Aorta (tissue), 5 donors: ENCODE data around the gene NQO2. TPM values are rescaled to one million over a fixed set of nuclear protein-coding genes. Genes with fewer than 3 reads are reported as not detected.

ENCODE experiments used
- ATAC-seq: fragments of 200-7000 bp; cut with Tn5 transposase; one replicate; pipeline ENCODE4 v1.9.1; 2022; ENCODE audit warnings: moderate library complexity; ENCODE audit not compliant: low FRiP score
- DNase-seq, 2 donors: peaks; one replicate each; pipeline ENCODE4 v3.0.0-alpha.2; 2020
- H3K27ac ChIP-seq, 2 donors: one replicate each; pipeline ENCODE4 v1.5.1; 2013; ENCODE audit warnings: low read length in 2 of 2, mild to moderate bottlenecking in 2 of 2, moderate library complexity in 2 of 2, control low read depth in 1 of 2, inconsistent platforms in 1 of 2, low read depth in 1 of 2
- H3K27me3 ChIP-seq, 2 donors: one replicate each; pipeline ENCODE4 v1.6.1; 2013; ENCODE audit warnings: control low read depth in 1 of 2, low read length in 1 of 2, mild to moderate bottlenecking in 1 of 2, moderate library complexity in 1 of 2; ENCODE audit not compliant: insufficient read depth in 2 of 2, control insufficient read depth in 1 of 2
- H3K36me3 ChIP-seq, 2 donors: one replicate each; pipeline ENCODE4 v1.6.1; 2013; ENCODE audit warnings: control low read depth in 1 of 2, low read length in 1 of 2, mild to moderate bottlenecking in 1 of 2; ENCODE audit not compliant: insufficient read depth in 2 of 2, control insufficient read depth in 1 of 2
- H3K4me1 ChIP-seq, 2 donors: one replicate each; pipeline ENCODE4 v1.6.1; 2013; ENCODE audit warnings: low read length in 2 of 2, control low read depth in 1 of 2, mild to moderate bottlenecking in 1 of 2, moderate library complexity in 1 of 2; ENCODE audit not compliant: insufficient read depth in 2 of 2, control insufficient read depth in 1 of 2
- H3K4me3 ChIP-seq, 2 donors: one replicate each; pipeline ENCODE4 v1.5.1; 2013; ENCODE audit warnings: low read length in 2 of 2, control low read depth in 1 of 2, mild to moderate bottlenecking in 1 of 2
- H3K9me3 ChIP-seq: one replicate; pipeline ENCODE4 v1.6.1; 2013; ENCODE audit warnings: mild to moderate bottlenecking, low read length; ENCODE audit not compliant: control insufficient read depth
- WGBS, 2 donors: extraction: QIAGEN DNeasy Blood & Tissue Kit; methylation state at CpG; one replicate each; pipeline ENCODE4 v1.1.7; 2013; 5-methylcytosine and 5-hydroxymethylcytosine counted together
- intact Hi-C, 2 donors: fragments of 100-400 bp; cut with DNase I; formaldehyde crosslinking; loops; one replicate each; pipeline versions ENCODE4 v1.14.2 to v1.15.0; 2022
- polyA plus RNA-seq, 2 donors: library from polyadenylated mRNA; stranded (reverse); fragments of 200-250 nt; gene quantifications; one replicate each; pipeline ENCODE4 v1.2.3, GENCODE V29; 2013
- total RNA-seq, 2 donors: library from RNA; stranded (reverse); fragmentation: NEBNext Ultra II Directional; extraction: Animal tissue kit (Norgen Biotek cat#: 25700); gene quantifications; one replicate each; pipeline ENCODE4 v1.2.1, GENCODE V29; 2021
- donor health status: healthy with polysubstance abuse.
- donor health status: Bipolar disorder and iron deficiency.
- donor health status: DM: no; HTN: no; CAD: no.
- donor health status: DM: no; HTN: no; CAD: no.
- donor health status: DM: yes; HTN: yes; CAD: no.

Gene NQO2
- total and polyA plus RNA-seq, 4 donors, result 23.2 to 58.9 (median 49.4) TPM

GRCh38 chr6:2980465-2980855, 19.2 kb upstream of the NQO2 start:
- Histone ChIP-seq H3K4me3 (no peak overlapping the region), H3K9me3 (no peaks in the 10 kb centered on the region), H3K36me3 (no peaks in the 10 kb centered on the region), H3K4me1 (no peaks in the 10 kb centered on the region), H3K27me3 (no peaks in the 10 kb centered on the region), H3K27ac (no peak overlapping the region)
- WGBS, 2 donors, result 96 to 98% methylated on average over 3 of the region's 3 CpGs
- no peak for ATAC-seq
- DNase-seq, result no peak
- intact Hi-C loops, result no loop called here

DNA sequence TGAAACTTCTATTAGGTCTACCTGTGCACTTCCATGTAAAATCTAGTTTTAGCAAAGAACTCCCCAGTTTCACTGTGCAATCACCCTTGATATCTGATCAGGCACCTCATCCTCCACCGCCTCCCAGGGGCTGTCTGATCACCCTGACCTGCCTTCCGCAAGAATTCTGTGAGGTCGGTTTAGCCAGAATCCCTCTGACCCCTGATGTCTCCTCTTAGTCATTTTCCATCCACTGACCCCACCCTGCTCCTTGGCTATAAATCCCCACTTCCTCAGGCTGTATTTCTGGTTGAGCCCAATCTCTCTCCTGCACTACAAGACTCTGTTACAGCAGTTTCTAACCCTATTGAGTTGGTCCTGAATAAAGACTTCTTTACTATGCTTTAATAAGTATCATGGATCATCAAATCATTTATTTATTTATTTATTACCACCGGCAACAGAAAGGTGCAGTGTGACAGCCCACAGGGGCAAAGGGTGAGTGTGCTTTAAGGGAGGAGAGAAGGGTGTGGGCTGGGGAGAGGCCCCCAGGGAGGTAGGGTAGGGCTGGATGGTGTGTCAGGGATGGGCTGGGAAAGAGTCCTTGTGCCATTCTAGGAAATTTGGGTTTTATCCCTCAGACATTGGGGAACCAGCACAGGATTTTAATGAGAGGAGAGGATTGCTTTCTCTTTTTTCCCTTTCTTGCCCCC, 17.1 kb upstream of the NQO2 start:
- Histone ChIP-seq H3K4me1 (no peaks in the 10 kb centered on the region), H3K9me3 (no peaks in the 10 kb centered on the region), H3K27me3 (no peaks in the 10 kb centered on the region), H3K4me3 (no peak overlapping the region), H3K36me3 (no peaks in the 10 kb centered on the region), H3K27ac (peak overlapping the region in 1 of 2 donors; percentile 87)
- DNase-seq (no peak), ATAC-seq (no peak)
- 87 to 92% methylated on average over 4 of the region's 4 CpGs for WGBS, 2 donors
- intact Hi-C loops, result no loop called here

DNA sequence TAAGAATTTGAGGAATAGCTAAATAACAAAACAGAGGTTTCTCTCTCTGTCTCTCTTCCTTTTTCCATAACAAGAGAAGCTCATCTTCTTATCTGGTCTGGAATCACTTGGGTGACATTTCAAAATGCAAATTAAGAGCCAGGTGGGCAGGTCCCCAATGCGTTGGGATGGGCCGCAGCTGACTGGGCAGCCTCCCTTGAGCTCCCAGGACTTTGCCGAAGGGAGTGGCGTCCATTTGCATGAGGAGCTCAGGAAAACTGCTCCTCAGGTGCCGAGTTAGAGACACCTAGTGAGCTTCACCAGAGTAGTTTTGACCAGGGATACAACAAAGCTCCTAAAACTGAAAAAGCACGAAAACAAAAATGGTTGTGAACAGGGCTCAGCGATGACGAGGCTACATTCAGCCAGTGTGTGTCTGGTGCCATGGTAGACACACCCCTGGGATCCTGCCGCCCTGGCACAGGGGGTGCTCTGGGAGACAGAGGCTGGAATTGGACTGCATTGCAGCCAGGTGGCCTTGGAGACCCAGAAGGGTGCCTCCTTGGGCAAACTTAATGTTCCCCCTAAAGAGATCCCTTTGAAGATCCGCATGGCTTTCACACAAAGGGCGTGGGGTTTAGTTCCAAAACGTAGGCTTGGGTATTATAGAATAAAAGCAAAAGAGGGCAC, 14.8 kb upstream of the NQO2 start:
- Histone ChIP-seq H3K4me1 (peaks cover 0 to 3% of the 10 kb centered on the region in 2 donors), H3K4me3 (no peak overlapping the region), H3K27ac (no peak overlapping the region), H3K36me3 (no peaks in the 10 kb centered on the region), H3K9me3 (no peaks in the 10 kb centered on the region), H3K27me3 (no peaks in the 10 kb centered on the region)
- DNase-seq, result no peak
- intact Hi-C loops, result loop anchor here in 1 of 2 donors (5.0 kb wide), 1 partner anchor 143 kb away; the partner anchor contains the start of gene SERPINB1
- 90% methylated on average over 12 of the region's 12 CpGs for WGBS, 2 donors
- no peak for ATAC-seq

DNA sequence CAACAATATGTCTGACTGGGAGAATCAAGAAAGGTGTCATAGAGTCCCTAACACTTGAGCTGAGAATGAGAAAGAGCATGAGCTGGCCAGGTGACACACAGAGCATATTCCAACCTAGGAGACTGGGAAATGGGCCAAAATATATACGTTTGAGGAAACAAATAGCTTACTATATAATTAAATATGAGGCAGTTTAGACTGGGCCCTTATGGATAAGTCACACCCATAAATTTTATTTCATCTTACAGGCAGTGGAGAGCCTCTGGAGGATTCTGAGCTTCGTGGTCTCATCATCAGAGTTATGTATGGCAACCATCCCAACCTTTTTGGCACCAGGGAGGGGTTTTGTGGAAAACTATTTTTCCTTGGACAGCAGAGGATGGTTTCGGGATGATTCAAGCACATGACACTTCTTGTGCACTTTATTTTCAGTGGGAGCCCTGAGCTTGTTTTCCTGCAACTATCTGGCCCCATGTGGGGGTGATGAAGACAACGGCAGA, 12.9 kb upstream of the NQO2 start:
- 30% methylated on average over 4 of the region's 4 CpGs for WGBS, 2 donors
- H3K36me3 ChIP-seq, result no peaks in the 10 kb centered on the region
- intact Hi-C loops, result loop anchor here in 1 of 2 donors (5.0 kb wide), 1 partner anchor 144 kb away; the partner anchor contains the start of gene SERPINB1
- H3K4me3 ChIP-seq, result no peak overlapping the region
- H3K27me3 ChIP-seq, result no peaks in the 10 kb centered on the region
- peak overlapping the region in 1 of 2 donors; percentile 64 for H3K27ac ChIP-seq
- H3K9me3 ChIP-seq, result no peaks in the 10 kb centered on the region
- ATAC-seq (no peak), DNase-seq (no peak)
- peaks cover 0 to 3% of the 10 kb centered on the region in 2 donors for H3K4me1 ChIP-seq

DNA sequence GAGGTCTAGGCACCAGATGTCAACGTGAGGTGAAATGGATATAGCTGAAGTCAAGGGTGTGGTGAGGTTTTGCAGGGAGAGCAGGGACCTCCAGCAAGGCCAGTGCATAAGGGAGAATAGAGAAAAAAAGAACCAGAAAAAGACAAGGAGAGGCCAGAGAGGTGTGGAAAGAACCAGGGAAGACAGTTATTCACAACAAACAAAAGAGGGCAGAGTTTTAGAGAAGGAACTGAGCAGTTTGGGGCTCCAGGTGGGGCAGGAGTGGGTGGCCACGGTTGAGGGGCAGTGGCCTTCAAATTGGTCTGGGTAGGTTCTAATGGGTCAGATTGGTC, 11.6 kb upstream of the NQO2 start:
- ATAC-seq, result no peak
- intact Hi-C loops, result loop anchor here (2.0 to 5.0 kb wide), 3 partner anchors 17 to 146 kb away; partner anchors contain the start of genes SERPINB1 (in 1 of the 2) and SERPINB6 (in 1 of the 2)
- WGBS, 2 donors, result 23 to 31% methylated on average over 2 of the region's 2 CpGs

GRCh38 chr6:2988426-2989331, 11.0 kb upstream of the NQO2 start:
- peak overlapping the region; percentile 86 to 93 for H3K4me3 ChIP-seq
- intact Hi-C loops, result loop anchor here (2.0 to 5.0 kb wide), 3 partner anchors 18 to 146 kb away; partner anchors contain the start of genes SERPINB1 (in 1 of the 2) and SERPINB6 (in 1 of the 2)
- no peaks in the 10 kb centered on the region for H3K27me3 ChIP-seq
- no peaks in the 10 kb centered on the region for H3K36me3 ChIP-seq
- ATAC-seq (peak; percentile 94), DNase-seq (peak; percentile 97)
- 0% methylated on average over 58 to 64 of the region's 64 CpGs for WGBS, 2 donors
- H3K27ac ChIP-seq, result peak overlapping the region; percentile 78 to 88
- H3K4me1 ChIP-seq, result peaks cover 0 to 3% of the 10 kb centered on the region in 2 donors
- no peaks in the 10 kb centered on the region for H3K9me3 ChIP-seq

More for the DNA sequence above, 11.6 kb upstream of the NQO2 start:
- peak overlapping the region; percentile 30 to 88 for H3K27ac ChIP-seq
- peaks cover 0 to 3% of the 10 kb centered on the region in 2 donors for H3K4me1 ChIP-seq
- H3K4me3 ChIP-seq, result no peak overlapping the region
- no peaks in the 10 kb centered on the region for H3K36me3 ChIP-seq
- H3K9me3 ChIP-seq, result no peaks in the 10 kb centered on the region
- DNase-seq, result no peak
- H3K27me3 ChIP-seq, result no peaks in the 10 kb centered on the region

- Histone ChIP-seq H3K27ac (peak overlapping the region; percentile 78 to 99), H3K4me3 (peak overlapping the region; percentile 93 to 94), H3K9me3 (no peaks in the 10 kb centered on the region), H3K36me3 (no peaks in the 10 kb centered on the region), H3K27me3 (no peaks in the 10 kb centered on the region), H3K4me1 (peaks cover 0 to 3% of the 10 kb centered on the region in 2 donors)
- ATAC-seq (peak; percentile 86), DNase-seq (peak; percentile 85 to 87)
- intact Hi-C loops, result loop anchor here (2.0 to 5.0 kb wide), 3 partner anchors 19 to 147 kb away; partner anchors contain the start of genes SERPINB1 (in 1 of the 2) and SERPINB6 (in 1 of the 2)
- 0% methylated on average over 22 of the region's 22 CpGs for WGBS, 2 donors
These were observed 10.1 kb upstream of the NQO2 start for GRCh38 chr6:2989332-2990247.
